ENCODE results near the gene CLECL1.

DNA sequence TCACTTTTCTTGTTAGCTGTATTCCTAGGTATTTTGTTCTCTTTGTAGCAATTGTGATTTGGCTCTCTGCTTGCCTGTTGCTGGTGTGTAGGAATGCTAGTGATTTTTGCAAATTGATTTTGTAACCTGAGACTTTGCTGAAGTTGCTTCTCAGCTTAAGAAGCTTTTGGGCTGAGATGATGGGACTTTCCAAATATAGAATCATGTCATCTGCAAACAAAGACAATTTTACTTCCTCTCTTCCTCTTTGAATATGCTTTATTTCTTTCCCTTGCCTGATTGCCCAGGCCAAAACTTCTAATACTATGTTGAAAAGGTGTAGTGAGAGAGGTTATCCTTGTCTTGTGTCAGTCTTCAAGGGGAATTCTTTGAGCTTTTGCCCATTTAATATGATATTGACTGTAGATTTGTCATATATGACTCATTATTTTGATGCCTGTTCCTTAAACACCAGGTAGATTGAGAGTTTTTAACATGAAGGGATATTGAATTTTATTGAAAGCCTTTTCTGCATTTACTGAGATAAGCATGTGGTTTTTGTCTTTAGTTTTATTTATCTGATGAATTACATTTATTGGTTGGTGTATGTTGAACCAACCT is 26.7 kb downstream of the CLECL1 start:
- TF ChIP-seq CTCF (IDR thresholded peaks at IDR 0.05; ENCODE audit: insufficient read depth, low read depth, low read length), result no peak
- TF ChIP-seq EZH2 (IDR thresholded peaks at IDR 0.05; ENCODE audit: insufficient read depth, low read length), result no peak

Data from astrocyte (in vitro differentiated cells and primary cell).